ENCODE measurements around the gene GALNT17. TPM values are rescaled to one million over a fixed set of nuclear protein-coding genes. Genes with fewer than 3 reads are reported as not detected.

GALNT17 gene
- total RNA-seq, 1 experiment from 2014 or later, result not detected

DNA sequence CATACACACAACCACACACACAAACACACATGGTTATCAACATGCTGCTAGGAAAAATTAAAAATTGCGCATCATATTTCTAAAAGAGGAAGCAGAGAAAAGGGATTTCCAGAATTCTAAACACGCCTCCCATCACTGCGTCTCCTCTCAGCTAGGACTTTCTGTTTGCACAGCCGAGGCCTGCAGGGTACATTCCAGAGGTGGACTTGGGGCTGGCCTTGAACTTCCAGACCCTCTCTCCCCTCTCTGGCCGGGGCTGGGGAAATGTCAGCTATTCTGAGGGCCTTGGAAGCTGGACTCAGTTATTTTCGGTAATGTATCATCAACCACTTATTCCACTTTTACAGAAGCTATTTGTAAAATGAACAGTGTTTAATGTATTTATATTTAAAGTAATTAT, 168.7 kb downstream of the GALNT17 start:
- peaks cover 40% of the 10 kb centered on the region; the same call in 1 of the 2 replicates for H3K27me3 ChIP-seq (ENCODE audit: insufficient read depth, low read depth)
- H3K4me2 ChIP-seq, result no peak overlapping the region

DNA sequence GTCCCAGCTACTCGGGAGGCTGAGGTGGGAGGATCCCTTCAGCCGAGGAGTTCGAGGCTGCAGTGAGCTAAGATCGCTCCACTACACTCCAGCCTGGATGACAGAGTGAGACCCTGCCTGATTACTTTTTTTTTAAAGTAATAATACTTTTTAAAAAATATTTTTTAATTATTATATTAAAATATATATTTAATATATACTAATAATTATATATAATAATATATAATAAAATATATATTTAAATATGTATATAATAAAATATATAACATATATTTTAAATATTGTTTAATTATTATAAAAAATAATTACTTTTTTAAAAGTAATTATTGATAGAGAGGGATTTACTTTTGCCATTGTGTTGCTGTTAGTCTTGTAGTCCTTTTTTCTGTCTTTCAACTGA, 169.2 kb downstream of the GALNT17 start:
- Histone ChIP-seq H3K27ac (no peak overlapping the region), H3K36me3 (ENCODE audit: low read depth) (no peaks in the 10 kb centered on the region), H3K27me3 (ENCODE audit: insufficient read depth, low read depth) (peaks cover 40% of the 10 kb centered on the region; the same call in 1 of the 2 replicates), H2AFZ (no peak overlapping the region), H3K79me2 (ENCODE audit: low read depth) (no peaks in the 10 kb centered on the region), H3F3A (ENCODE audit: insufficient read depth, low read depth) (no peaks in the 10 kb centered on the region), H3K9me3 (ENCODE audit: insufficient read depth, low read depth) (no peaks in the 10 kb centered on the region), H3K4me3 (no peak overlapping the region), H3K9me2 (ENCODE audit: insufficient read depth) (no peaks in the 10 kb centered on the region), H3K4me2 (no peak overlapping the region), H4K20me1 (ENCODE audit: insufficient read depth) (no peaks in the 10 kb centered on the region), H3K4me1 (replicated peaks; ENCODE audit: insufficient read depth) (no peaks in the 10 kb centered on the region)
- no TSS peak for BruUV-seq (replicated peaks)
- POLR2A ChIA-PET (ENCODE audit: unreplicated experiment), result no interaction called here
- no peak for DNase-seq
- CTCF ChIA-PET, result no interaction called here
- intact Hi-C loops (cut with micrococcal nuclease; ENCODE audit: unreplicated experiment), result no loop called here
- TF ChIP-seq EZH2 (IDR thresholded peaks at IDR 0.05; ENCODE audit: low read depth), result no peak
- TF ChIP-seq, protein P1, sequence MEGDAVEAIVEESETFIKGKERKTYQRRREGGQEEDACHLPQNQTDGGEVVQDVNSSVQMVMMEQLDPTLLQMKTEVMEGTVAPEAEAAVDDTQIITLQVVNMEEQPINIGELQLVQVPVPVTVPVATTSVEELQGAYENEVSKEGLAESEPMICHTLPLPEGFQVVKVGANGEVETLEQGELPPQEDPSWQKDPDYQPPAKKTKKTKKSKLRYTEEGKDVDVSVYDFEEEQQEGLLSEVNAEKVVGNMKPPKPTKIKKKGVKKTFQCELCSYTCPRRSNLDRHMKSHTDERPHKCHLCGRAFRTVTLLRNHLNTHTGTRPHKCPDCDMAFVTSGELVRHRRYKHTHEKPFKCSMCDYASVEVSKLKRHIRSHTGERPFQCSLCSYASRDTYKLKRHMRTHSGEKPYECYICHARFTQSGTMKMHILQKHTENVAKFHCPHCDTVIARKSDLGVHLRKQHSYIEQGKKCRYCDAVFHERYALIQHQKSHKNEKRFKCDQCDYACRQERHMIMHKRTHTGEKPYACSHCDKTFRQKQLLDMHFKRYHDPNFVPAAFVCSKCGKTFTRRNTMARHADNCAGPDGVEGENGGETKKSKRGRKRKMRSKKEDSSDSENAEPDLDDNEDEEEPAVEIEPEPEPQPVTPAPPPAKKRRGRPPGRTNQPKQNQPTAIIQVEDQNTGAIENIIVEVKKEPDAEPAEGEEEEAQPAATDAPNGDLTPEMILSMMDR (conservative IDR thresholded peaks at IDR 0.05), result no peak

More for the DNA sequence above, 168.7 kb downstream of the GALNT17 start:
- TF ChIP-seq EZH2 (IDR thresholded peaks at IDR 0.05; ENCODE audit: low read depth), result no peak
- TF ChIP-seq, protein P1 (conservative IDR thresholded peaks at IDR 0.05), result no peak
- Histone ChIP-seq H4K20me1 (ENCODE audit: insufficient read depth) (no peaks in the 10 kb centered on the region), H3K27ac (no peak overlapping the region), H3K9me3 (ENCODE audit: insufficient read depth, low read depth) (no peaks in the 10 kb centered on the region), H2AFZ (no peak overlapping the region), H3K79me2 (ENCODE audit: low read depth) (no peaks in the 10 kb centered on the region), H3K36me3 (ENCODE audit: low read depth) (no peaks in the 10 kb centered on the region), H3F3A (ENCODE audit: insufficient read depth, low read depth) (no peaks in the 10 kb centered on the region), H3K9me2 (ENCODE audit: insufficient read depth) (no peaks in the 10 kb centered on the region), H3K4me1 (replicated peaks; ENCODE audit: insufficient read depth) (no peaks in the 10 kb centered on the region), H3K4me3 (no peak overlapping the region)
- ChIA-PET POLR2A (ENCODE audit: unreplicated experiment) (no interaction called here), CTCF (no interaction called here)
- no peak for DNase-seq
- no TSS peak for BruUV-seq (replicated peaks)
- intact Hi-C loops (cut with micrococcal nuclease; ENCODE audit: unreplicated experiment), result no loop called here

DNA sequence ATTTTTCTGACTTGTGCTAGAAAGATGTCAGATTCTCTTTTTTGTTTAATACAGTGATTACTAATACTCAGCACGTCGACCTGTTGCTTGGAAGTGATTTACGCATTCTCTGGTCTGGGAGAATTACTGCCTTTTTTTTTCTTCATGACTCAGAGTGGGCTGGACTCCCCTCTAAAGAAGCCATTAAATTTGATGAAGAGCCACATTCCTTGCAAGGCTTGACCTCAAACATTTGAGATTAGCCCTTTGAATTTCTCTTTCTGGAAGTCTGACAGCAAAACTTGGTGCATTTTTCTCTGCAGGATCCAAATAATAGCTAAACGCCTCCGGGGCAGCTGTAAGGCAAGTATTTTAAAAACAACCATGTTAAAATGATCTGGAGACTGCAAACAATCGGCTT, 171.6 kb downstream of the GALNT17 start:
- Histone ChIP-seq H3K9me3 (ENCODE audit: insufficient read depth, low read depth) (no peaks in the 10 kb centered on the region), H3K27ac (no peak overlapping the region), H3K4me3 (no peak overlapping the region), H4K20me1 (ENCODE audit: insufficient read depth) (no peaks in the 10 kb centered on the region), H3K36me3 (ENCODE audit: low read depth) (no peaks in the 10 kb centered on the region), H3K9me2 (ENCODE audit: insufficient read depth) (no peaks in the 10 kb centered on the region), H3F3A (ENCODE audit: insufficient read depth, low read depth) (no peaks in the 10 kb centered on the region), H3K4me1 (replicated peaks; ENCODE audit: insufficient read depth) (no peaks in the 10 kb centered on the region), H2AFZ (no peak overlapping the region), H3K4me2 (no peak overlapping the region), H3K79me2 (ENCODE audit: low read depth) (no peaks in the 10 kb centered on the region), H3K27me3 (ENCODE audit: insufficient read depth, low read depth) (peaks cover 37% of the 10 kb centered on the region; the same call in 1 of the 2 replicates)
- ChIA-PET CTCF (no interaction called here), POLR2A (ENCODE audit: unreplicated experiment) (no interaction called here)
- TF ChIP-seq, protein P1 (conservative IDR thresholded peaks at IDR 0.05), result no peak
- no peak for TF ChIP-seq EZH2 (IDR thresholded peaks at IDR 0.05; ENCODE audit: low read depth)
- DNase-seq, result no peak
- no TSS peak for BruUV-seq (replicated peaks)
- intact Hi-C loops (cut with micrococcal nuclease; ENCODE audit: unreplicated experiment), result no loop called here
